Tongue (tissue), 2 donors: ENCODE results near the gene AURKB. TPM values are rescaled to one million over a fixed set of nuclear protein-coding genes. Genes with fewer than 3 reads are reported as not detected.
A peak's percentile ranks its signal among the peaks of the same experiment; 100 is the strongest.

ENCODE experiments used
- DNase-seq: peaks from one replicate; pipeline ENCODE4 v3.0.0-alpha.2; 2015
- total RNA-seq: library from RNA; depleted of rRNA; stranded (reverse); fragments of >200 nt; gene quantifications from one replicate; pipeline ENCODE4 v1.2.3, GENCODE V29; 2014

AURKB gene
- total RNA-seq, 1 donor from 2014 or later: 21.0 TPM

DNA sequence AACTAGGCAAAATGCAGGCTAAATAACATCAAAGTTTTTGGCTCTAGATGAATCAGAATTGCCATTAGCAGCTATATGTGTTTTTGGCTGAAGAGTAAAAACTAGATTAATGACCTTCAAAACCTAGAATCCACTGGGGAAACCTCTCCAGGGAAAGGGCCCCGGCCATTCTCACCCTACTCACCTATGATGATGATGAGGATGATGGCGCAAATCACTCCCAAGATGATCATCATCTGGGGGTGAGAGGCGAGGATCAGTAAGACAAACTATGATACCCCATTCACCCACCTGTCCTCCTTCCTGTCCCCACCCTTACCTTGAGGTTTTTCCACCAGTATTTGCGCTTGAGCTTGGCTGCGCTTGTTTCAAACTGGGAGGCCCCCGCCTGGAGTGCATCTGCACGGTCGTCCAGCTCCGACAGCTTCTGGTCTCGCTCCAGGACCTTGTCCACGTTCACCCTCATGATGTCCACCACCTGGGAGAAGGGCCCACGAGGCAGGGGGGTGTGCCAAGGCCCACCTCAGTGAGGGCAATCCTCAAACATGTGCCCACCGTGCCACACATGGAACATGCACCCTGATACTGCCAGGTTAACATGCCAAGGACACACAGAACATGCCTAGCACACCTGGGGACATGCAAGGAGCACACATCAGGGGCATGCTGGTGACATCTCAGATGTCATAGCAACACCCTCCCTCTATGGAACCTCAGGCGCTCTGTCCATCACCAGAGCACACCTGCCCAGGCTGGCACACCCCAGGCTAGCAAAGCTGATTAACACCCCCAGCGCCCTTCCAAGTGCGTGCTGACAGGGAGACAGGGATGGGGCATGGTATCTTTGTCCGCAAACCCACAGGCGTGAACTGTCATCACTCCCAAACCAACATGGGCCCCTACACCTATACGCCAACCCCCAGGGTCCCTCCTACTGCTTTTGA, 48.8 kb downstream of the AURKB start:
- DNase-seq: no peak

DNA sequence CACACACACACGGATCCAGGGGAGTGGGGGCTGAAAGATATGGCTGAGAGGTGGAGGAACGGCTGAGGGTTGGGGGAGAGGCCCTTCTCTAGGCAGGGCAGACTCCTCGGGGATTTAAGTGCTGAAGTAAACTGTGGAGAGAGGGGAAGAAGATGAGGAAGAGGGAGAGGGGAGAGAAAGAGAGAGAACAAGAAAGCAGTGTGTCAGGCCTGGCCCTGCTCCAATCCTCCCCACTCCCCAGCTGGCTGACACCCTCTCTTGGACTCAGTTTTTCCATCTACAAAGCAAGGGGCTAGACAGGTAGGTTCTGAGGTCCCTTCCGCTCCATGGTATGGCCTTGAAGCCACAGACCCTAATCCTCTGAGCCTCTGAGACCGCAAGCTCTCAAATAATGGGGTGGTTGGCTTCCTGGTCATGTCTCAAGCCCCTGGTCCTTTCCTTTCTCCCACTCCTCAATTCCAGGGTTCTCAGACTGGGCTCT, 49.6 kb downstream of the AURKB start:
- no peak for DNase-seq

DNA sequence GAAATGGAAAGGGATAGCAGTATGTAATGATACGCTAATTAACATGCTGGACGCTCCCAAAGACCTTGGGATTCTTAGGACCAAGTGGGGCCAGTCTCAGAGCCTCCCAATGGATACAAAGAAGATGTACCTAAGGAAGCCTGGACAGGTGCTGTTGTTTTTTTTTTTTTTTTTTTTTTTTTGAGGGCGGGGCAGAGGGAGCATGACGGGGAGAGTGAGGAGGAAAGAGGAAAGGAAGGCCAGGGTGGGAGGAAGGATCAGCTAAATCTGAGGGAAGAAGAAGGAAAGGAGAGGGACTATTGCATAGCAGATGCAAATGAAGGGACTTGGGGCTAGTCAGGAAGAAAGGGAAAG, 50.2 kb downstream of the AURKB start:
- no peak for DNase-seq

DNA sequence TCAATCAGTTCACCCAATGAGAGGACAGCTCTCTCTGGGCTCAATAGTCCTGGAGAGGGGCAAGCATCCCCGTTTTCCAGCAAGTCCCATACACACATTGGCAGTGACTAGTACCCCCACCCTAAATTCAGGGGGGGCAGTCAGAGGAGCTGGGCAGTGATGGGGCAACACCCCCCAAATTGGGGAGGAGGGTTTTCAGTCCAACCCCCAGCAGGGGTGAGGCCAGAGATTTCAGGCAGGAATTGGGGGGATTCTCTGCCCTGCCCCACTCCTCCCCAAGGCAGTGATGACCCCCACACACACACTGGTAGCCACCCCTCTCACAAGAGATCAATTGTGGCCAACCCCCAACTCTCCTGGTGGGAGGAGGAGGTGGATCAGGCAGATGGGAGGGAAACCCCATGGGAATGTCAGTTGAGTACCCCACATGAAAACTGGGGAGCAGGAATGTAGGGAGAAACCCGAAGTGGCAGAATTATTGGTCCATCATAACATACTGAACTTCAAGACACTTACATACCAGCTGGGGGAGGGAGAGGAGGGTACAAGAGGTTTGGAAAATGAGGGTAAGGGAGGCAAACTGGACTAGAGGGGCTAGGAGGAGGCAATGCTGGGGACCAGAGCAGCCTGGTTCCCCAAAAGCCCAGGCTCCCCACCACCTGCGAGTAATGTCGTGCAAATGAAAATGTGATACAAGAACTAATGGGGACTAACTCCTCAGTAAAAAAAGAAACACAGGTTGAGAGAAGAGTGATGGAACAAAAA, 50.7 kb downstream of the AURKB start:
- no peak for DNase-seq

DNA sequence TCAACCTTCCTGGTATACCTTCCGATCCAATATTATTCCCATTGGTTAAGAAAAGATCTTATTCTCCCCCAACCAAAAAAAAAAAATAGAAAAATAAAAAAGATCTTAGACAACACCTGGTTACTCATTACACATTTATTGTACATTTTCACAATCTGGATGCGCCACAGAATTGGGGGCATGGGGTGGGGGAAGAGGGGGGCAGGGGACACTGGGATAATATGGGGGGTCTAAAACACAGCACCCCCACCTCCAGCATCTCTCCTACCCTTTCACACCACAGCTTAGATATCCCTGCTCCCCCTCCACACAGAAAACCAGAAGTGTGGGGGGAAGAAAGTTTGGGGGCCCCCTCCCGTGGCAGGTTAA, 51.4 kb downstream of the AURKB start:
- no peak for DNase-seq

GRCh38 chr17:8158267-8159031, 51.9 kb downstream of the AURKB start:
- peak; percentile 94 for DNase-seq

DNA sequence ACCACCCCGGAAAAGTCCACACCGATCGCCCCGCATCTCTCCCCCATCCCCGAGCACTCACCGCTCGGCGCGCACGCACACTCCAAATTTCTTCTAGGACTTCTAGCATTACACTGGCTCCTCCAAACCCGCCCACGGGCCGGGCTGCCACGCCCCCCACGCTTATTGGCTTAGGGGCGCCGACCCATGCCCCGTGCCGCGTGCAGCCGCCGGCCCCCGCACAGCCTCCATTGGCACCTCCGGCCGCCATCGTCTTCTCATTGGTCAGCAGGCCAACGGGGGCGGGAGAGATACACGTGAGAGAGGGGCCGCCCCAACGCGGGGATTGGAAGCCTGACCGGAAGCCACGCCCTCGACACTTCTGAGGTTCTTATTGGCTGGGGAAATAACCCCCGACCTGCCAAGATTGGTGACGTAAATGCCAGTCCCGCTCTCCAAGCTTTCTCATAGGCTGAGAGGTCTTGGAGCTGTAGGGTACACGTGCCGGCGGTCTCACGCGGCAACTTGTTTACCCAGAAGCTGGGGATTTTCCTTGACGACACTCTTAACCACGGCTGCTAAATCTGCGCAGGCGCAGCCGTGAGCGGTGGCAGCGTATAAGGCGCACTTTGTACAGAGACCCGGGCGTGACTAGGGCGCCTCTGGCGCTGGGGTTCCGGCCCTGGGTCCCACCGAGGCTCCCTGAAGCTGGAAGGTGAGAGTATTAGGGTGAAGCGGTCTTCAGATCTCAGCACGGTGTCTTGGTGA, 54.0 kb downstream of the AURKB start:
- DNase-seq: peak; percentile 100

DNA sequence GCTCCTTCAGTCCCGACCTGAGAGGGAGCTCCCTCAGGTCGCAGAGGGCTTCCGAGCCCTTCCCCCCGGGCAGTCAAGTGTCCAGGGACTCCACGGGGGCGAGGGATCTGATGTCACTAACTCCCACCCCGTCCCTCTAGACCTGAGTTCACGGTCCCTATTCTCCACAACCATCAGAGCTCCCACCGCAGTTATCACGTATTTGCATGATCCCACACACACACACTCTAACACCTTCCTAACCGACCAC, 54.5 kb downstream of the AURKB start:
- no peak for DNase-seq

DNA sequence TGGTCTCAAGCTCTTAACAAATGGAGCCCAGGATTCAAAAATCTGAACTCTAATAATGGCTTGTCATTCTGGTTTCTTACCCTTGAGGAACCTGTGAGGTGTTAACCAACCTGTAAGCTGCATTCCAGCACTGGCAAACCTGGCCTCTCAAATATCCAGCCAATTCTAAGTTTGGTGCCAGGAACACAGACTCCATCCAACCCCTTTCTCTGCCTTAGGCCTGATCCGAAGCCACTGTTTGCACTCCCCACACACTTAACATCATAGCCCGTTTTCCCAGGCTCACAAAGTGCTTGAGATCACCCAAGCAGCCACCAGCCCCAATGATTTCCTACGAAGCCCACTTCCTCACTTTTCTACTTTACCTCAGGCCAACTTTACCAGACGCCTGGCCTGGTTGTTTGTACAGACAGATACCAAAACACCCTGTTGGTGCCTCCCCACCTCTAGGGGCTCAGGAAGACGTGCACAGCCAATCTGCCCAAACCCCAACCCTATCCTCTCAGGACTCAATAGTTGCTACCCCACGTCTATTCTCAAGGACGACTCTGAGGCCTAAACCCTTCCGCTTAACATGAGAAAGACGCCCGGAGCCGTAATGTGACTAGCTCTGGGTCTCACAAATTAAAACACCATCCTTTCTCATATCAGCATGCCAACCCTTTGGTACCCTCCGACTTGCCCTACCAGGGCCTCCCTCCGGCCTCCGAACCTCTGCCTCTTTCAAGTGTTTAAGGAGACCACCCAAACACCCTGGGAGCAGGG, 55.0 kb downstream of the AURKB start:
- DNase-seq: peak; percentile 39

Other genes starting within 250 kb of the AURKB start
- not detected for gene GUCY2D, start 208.0 kb downstream of the AURKB start, total RNA-seq
- gene ALOX15B, start 171.5 kb downstream of the AURKB start, total RNA-seq: 2.2 TPM
- gene ALOX12B, start 122.9 kb downstream of the AURKB start, total RNA-seq: 0.72 TPM
- not detected for gene ALOXE3, start 92.1 kb downstream of the AURKB start, total RNA-seq
- gene HES7, start 86.5 kb downstream of the AURKB start, total RNA-seq: not detected
- 83.3 TPM for gene PER1, start 58.2 kb downstream of the AURKB start, total RNA-seq
- 17.1 TPM for gene VAMP2, start 47.6 kb downstream of the AURKB start, total RNA-seq
- 5.4 TPM for gene TMEM107, start 34.2 kb downstream of the AURKB start, total RNA-seq
- gene BORCS6, start 20.4 kb downstream of the AURKB start, total RNA-seq: 7.6 TPM
- 6.6 TPM for gene CTC1, start 37.5 kb upstream of the AURKB start, total RNA-seq
- gene PFAS, start 38.7 kb upstream of the AURKB start, total RNA-seq: 21.3 TPM
- 7.5 TPM for gene RANGRF, start 78.1 kb upstream of the AURKB start, total RNA-seq
- gene SLC25A35, start 84.8 kb upstream of the AURKB start, total RNA-seq: 0.10 TPM
- gene ARHGEF15, start 99.7 kb upstream of the AURKB start, total RNA-seq: 15.9 TPM
- gene ODF4, start 129.3 kb upstream of the AURKB start, total RNA-seq: not detected
- 4,405 TPM for gene RPL26, start 172.6 kb upstream of the AURKB start, total RNA-seq
- 0.21 TPM for gene RNF222, start 187.3 kb upstream of the AURKB start, total RNA-seq
- gene NDEL1, start 225.3 kb upstream of the AURKB start, total RNA-seq: 48.9 TPM